Cardiac muscle cell (in vitro differentiated cells and primary cell): ENCODE results near the gene ANAPC4. TPM values are rescaled to one million over a fixed set of nuclear protein-coding genes. Genes with fewer than 3 reads are reported as not detected.
"Not testable (repeated sequence)": the region's sequence is repeated elsewhere in the genome, so short reads cannot be mapped to it uniquely, and the experiment has no call there.

ENCODE experiments used
- DNase-seq, 2 donors: peaks; one replicate each; pipeline versions ENCODE4 v3.0.0 to v3.0.0-alpha.2; 2010 to 2017; ENCODE audit warnings: low read depth in 1 of 2, low spot score in 1 of 2
- H3K27ac ChIP-seq: fragments of 200-600 bp; sonication (generic); 2 replicates; pipeline ENCODE4 v1.5.1; 2016
- H3K27me3 ChIP-seq: fragments of 200-600 bp; sonication (generic); 2 replicates; pipeline ENCODE4 v1.6.0; 2016; ENCODE audit warnings: control low read depth
- H3K36me3 ChIP-seq: fragments of 200-600 bp; sonication (generic); 2 replicates; pipeline ENCODE4 v1.5.1; 2016; ENCODE audit warnings: control low read depth
- H3K4me1 ChIP-seq: fragments of 200-600 bp; sonication (generic); 2 replicates; pipeline ENCODE4 v1.8.1; 2017; ENCODE audit warnings: low read depth, mild to moderate bottlenecking, mixed run types
- H3K4me3 ChIP-seq: fragments of 200-600 bp; sonication (generic); 2 replicates; pipeline ENCODE4 v1.5.1; 2016; ENCODE audit warnings: mild to moderate bottlenecking
- H3K9me3 ChIP-seq: fragments of 200-600 bp; sonication (generic); 2 replicates; pipeline ENCODE4 v1.5.1; 2017; ENCODE audit warnings: low read depth, mild to moderate bottlenecking, control low read depth
- polyA plus RNA-seq: library from polyadenylated mRNA; unstranded; fragments of >200 nt; fragmentation: Nextera tagmentation; extraction: Ambion mirVana; gene quantifications from 2 replicates; pipeline ENCODE4 v1.2.1, GENCODE V29; 2016
- total RNA-seq: library from RNA; depleted of rRNA; stranded (reverse); fragments of >200 nt; gene quantifications from 2 replicates; pipeline ENCODE4 v1.2.3, GENCODE V29; 2016
- TF ChIP-seq, protein P1 (sequence below): IDR thresholded peaks from 2 replicates; pipeline ENCODE4 v1.5.1; 2012; ENCODE audit warnings: low read depth, mild to moderate bottlenecking, low read length

Gene ANAPC4
- total and polyA plus RNA-seq, 2 experiments from 2014 or later: 20.8 to 39.3 TPM

- Histone ChIP-seq H3K4me3 (no peak overlapping the region), H3K36me3 (no peaks in the 10 kb centered on the region), H3K27ac (peak overlapping the region; percentile 59), H3K27me3 (no peaks in the 10 kb centered on the region), H3K9me3 (no peaks in the 10 kb centered on the region), H3K4me1 (peaks cover 22% of the 10 kb centered on the region)
- no peak for DNase-seq
- TF ChIP-seq, protein P1, sequence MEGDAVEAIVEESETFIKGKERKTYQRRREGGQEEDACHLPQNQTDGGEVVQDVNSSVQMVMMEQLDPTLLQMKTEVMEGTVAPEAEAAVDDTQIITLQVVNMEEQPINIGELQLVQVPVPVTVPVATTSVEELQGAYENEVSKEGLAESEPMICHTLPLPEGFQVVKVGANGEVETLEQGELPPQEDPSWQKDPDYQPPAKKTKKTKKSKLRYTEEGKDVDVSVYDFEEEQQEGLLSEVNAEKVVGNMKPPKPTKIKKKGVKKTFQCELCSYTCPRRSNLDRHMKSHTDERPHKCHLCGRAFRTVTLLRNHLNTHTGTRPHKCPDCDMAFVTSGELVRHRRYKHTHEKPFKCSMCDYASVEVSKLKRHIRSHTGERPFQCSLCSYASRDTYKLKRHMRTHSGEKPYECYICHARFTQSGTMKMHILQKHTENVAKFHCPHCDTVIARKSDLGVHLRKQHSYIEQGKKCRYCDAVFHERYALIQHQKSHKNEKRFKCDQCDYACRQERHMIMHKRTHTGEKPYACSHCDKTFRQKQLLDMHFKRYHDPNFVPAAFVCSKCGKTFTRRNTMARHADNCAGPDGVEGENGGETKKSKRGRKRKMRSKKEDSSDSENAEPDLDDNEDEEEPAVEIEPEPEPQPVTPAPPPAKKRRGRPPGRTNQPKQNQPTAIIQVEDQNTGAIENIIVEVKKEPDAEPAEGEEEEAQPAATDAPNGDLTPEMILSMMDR: no peak
Observed at GRCh38 chr4:25367877-25368276, 9.2 kb upstream of the ANAPC4 start.

GRCh38 chr4:25368315-25368714 is 8.7 kb upstream of the ANAPC4 start:
- Histone ChIP-seq H3K36me3 (no peaks in the 10 kb centered on the region), H3K27me3 (no peaks in the 10 kb centered on the region), H3K4me3 (no peak overlapping the region), H3K4me1 (peaks cover 22% of the 10 kb centered on the region), H3K27ac (peak overlapping the region; percentile 59), H3K9me3 (no peaks in the 10 kb centered on the region)
- peak; percentile 12 to 36 for DNase-seq
- TF ChIP-seq, protein P1: no peak

DNA sequence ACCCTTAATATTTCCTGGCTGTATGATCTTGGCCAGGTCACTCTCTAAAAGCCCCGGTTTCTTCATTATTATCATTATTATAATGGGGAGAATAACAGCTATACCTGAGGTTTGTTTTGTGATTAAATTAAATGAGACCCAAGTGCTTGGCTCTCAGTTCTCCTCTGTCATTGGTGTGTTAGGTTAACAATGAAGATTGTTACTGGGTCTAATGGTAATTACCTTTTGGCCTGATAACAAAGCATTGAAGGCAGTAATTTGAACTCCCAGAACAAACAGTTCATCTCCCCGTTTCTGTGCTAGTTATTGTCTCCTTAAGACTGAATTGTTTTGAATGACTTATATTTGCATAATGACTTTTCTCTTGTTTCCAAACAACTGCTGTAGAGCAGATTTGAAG is 6.8 kb upstream of the ANAPC4 start:
- DNase-seq: no peak
- TF ChIP-seq, protein P1: no peak
- H3K36me3 ChIP-seq: no peaks in the 10 kb centered on the region
- no peaks in the 10 kb centered on the region for H3K27me3 ChIP-seq
- H3K4me1 ChIP-seq: peaks cover 22% of the 10 kb centered on the region
- no peaks in the 10 kb centered on the region for H3K9me3 ChIP-seq
- H3K27ac ChIP-seq: no peak overlapping the region
- no peak overlapping the region for H3K4me3 ChIP-seq

DNA sequence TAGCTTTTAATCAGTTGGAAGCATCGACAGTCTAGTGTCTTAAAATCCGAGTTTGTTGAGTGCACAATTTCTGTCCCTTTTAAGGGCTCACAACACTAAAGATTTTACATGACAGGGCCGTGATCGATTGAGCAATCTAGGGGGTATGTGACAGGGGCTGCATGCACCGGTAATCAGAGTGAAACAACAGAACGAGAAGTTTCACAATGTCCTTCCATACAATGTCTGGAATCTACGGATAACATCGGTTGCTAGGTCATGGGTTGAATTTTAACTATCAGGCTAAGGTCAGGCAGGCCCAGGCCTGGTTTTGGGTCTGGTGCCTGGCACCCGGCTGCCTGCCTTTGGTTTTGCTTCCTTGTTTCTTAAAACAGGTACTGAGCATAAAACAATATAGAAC is 4.5 kb upstream of the ANAPC4 start:
- H3K27ac ChIP-seq, H3K27me3 ChIP-seq, H3K4me3 ChIP-seq, H3K9me3 ChIP-seq, H3K36me3 ChIP-seq, DNase-seq: not testable (repeated sequence)
- H3K4me1 ChIP-seq: peaks cover 16% of the 10 kb centered on the region

- Histone ChIP-seq H3K27me3 (no peaks in the 10 kb centered on the region), H3K4me3 (peak overlapping the region; percentile 80), H3K27ac (no peak overlapping the region), H3K4me1 (peaks cover 12% of the 10 kb centered on the region), H3K36me3 (peaks cover 17% of the 10 kb centered on the region), H3K9me3 (no peaks in the 10 kb centered on the region)
- DNase-seq: no peak
- TF ChIP-seq, protein P1: no peak
Observed at GRCh38 chr4:25377572-25378436, 741 bp downstream of the ANAPC4 start.

- no peak overlapping the region for H3K27ac ChIP-seq
- H3K36me3 ChIP-seq: peaks cover 17% of the 10 kb centered on the region
- H3K9me3 ChIP-seq: no peaks in the 10 kb centered on the region
- DNase-seq: no peak
- H3K4me1 ChIP-seq: peaks cover 12% of the 10 kb centered on the region
- no peaks in the 10 kb centered on the region for H3K27me3 ChIP-seq
- H3K4me3 ChIP-seq: peak overlapping the region; percentile 80
- TF ChIP-seq, protein P1: no peak
Observed at GRCh38 chr4:25378437-25378743, 1.3 kb downstream of the ANAPC4 start.
